CD4-positive, alpha-beta T cell treated with Interleukin-17A for 1 hour (primary cell): ENCODE measurements around the gene KCNH2.
"Not testable (repeated sequence)": the region's sequence is repeated elsewhere in the genome, so short reads cannot be mapped to it uniquely, and the experiment has no call there.

Experiments used
- DNase-seq: peaks from one replicate; pipeline ENCODE4 v3.0.0-alpha.2; 2020

KCNH2 gene

DNA sequence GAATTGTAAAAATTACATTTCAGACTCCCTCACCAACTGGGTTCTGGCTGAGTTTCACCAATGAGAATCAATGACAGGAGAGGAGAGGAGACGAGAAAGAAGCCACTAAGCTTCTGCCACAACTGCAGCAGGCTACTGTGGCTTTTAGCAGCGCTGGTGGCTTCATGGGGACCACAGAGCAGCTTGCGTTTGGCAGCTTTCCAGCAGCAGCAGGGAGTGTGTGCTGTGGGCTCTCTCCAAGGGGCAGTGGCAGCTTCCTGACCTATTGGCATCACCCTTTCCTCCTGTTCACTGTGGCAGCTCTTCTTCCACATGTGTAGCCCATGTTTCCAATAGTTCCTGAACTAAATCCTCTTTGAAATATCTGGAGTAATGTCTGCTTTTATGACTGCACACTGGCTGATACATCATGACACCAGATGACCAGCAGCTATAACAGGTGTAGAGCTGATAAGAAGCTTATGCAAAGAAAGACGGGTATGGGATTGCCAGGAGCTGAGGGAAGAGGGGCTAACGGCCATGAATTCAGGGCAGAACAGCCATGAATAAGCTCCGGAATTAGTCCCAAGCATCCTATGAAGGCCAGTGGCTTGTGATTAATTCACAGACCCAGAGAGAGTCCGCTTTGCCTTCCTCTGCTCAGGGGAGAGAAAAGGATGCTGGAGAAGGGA, 46.8 kb downstream of the KCNH2 start:
- peak; percentile 38 for DNase-seq

DNA sequence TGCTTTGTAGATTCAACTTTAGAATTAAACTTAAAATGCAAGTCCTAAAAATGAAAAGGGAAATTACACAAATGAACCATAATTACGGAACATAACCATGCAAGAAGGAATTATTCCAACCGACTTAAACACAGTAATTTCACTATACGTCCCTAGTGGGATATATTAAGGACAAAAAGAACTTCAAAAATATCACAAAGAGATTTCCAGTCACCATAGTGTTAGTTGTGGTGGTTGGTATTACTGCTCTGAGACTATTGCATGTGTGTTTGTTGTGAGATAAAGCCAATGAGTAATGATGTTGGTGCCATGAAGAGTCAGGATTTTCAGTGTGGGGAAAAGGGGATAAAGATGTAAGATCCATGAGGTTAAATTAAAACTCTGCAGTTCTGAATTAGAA, 49.6 kb downstream of the KCNH2 start:
- no peak for DNase-seq

DNA sequence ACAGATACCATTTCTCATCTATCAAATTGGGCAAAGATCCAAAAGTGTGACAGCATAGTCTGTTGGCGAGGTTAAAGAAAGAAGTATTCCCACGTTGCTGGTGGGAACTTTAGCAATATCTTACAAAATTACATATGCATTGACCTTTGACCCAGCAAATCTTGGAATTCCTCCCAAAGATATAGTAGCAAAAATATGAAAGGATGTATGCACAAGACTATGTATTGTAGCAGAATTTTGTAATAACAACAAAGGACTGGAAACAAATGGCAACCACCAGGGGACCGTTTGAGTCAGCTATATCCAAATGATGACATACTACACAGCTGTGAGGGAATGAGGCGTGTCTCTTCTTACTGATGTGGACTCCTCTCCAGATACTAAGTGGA, 50.2 kb downstream of the KCNH2 start:
- DNase-seq = no peak

DNA sequence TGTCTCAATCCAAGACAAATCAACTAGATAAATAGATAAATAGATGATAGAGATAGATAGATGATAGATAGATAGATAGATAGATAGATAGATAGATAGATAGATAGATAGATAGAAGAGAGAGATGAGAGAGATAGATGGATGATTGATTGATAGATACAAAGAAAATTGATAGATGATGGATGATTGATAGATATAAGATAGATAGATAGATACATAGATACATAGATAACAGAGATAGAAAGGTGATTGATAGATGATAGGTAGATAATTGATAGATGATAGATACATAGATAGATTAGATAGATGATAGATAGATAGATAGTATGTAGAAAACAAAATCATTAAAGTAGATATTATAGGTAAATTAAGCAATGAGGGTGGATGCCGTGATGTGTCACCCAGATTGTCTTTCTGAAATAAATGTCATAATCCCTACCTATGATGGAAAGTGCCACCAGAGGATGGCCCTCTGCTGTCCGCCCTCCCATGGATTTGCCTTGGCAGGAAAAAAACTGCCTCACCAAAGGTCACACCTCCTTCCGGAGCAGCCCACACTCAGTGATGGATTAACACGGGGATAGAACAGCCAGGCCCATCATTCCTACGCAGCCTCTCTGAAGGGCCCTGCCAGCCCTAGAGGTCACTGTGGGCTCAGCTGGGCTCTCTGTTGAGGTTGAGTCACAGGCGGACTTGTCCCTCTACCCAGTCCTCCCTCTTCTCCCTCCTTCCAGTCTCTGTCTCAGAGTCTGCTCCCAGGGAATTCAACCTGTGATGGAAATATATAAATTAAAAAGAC, 50.8 kb downstream of the KCNH2 start:
- DNase-seq = no peak

DNA sequence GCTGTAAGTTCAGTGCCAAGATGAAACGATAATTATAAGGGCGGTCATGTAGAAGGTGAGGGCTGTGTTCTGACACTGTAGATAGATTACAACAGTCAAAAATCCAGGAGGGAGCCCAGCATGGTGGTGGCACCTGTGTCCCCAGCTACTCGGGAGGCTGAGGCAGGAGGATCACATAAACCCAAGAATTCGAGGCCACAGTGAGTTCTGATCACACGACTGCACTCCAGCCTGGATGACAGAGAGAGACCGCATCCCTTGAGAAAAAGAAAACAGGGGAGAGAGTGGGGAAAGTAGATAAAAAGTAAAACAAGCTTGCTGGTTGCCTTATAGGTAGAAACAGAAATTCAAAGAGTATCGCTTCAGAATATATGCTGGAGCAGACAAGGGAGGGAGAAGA, 52.1 kb downstream of the KCNH2 start:
- DNase-seq = no peak

DNA sequence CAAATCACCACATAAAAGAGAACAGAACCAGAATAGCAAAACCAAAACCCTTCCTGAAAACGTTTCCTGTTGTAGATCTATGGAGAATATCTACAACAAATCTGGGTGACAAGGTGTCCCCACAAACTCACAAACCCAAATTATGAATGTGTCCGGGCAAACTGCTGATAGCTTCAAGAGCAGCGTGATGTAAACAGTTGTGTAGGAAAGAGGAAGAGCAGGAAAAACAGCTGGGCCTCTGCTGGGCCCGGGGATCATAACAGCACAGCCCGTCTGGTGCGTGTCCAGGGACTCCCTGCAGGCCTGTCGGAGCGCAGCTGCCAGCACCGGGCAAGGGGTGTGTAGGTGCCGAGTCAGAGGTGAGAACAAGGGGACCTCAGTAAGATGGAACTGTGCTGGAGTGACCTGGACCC, 53.7 kb downstream of the KCNH2 start:
- no peak for DNase-seq

DNA sequence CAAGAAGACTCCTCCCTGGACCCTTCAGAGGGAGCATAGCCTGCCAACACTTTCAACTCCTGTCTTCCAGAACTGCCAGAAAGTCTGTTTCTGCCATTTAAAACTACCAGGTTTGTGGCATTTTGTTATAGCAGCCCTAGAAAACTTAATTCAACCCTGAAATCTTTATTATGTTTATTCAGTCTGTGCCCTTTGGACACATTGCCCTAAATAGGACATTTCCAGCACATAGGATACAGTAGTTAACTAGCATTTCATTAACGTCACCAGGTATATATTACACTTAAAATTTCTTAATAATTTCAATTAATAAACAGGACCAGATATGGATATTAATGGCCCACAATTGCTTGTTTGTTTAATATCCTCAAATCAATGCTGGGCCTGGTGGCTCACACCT, 54.3 kb downstream of the KCNH2 start:
- DNase-seq = no peak

DNA sequence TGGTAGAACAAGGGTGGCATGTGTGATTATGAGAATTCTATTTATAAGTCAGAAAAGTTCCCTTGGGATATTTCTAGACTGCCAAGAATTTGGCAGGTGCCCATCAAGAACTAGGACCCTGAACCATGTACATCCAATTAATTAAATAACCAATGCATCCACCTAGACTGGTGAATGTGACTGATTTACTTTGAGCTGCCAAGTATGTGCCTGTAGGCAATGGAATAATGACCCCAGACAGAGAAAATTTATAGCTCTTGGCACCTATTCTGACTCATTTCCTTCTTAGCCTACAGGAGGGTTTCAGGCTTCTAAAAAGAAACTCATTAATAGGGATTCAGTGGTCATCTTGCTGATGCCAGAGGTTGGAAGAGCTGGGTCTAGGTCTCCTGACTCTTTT, 54.9 kb downstream of the KCNH2 start:
- no peak for DNase-seq

DNA sequence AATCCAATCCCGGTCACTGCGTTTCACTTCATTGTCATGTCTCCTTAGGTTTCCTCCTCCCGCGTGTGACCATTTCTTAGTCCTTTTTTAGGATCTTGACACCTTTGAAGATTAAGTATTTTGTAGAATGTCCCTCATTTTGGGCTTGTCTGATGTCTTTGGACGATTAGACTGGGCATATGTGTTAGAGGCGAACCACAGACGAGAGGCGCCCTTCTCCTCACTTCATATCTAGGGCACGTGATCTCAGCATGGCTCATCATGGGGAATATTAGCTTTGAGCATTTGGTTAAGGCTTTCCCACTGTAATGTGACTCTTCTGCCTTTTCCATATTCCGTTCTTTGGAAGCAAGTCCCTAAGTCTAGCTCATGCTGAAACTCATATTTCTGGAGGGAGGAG, 59.0 kb downstream of the KCNH2 start:
- DNase-seq = no peak

DNA sequence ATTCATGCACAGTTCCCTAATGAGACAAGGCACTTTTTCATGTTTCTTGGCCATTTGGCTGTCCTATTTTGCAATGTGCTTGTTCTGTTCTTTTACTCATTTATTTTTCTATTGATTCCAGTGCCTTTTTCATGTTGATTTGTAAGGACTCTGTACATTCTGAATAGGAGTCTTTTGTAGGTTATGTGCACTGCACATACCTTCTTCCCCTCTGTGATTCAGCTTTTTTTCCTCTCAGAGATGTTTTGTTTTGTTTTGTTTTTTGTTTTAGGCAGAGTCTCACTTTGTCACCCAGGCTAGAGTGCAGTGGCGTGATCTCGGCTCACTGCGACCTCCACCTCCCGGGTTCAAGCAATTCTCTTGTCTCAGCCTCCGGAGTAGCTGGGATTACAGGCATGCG, 59.7 kb downstream of the KCNH2 start:
- DNase-seq = no peak

DNA sequence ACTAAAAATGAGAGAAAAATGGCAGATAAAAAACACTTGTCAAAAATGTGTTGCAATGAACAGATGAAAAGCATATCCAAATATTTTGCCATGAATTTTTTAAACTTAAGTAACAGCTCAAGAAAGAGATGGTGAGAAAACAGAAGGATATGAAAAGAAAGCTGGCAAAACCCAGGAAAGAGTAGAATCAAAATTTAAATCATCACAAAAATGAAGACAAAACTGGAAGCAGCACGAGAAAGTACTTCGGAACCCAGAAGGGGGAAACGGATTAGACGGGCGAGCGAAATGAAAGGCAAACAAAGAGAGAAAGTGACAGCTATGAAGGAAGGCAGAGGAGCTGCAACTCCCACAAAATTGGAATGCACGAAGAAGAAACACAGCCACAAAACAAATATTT, 60.2 kb downstream of the KCNH2 start:
- DNase-seq = no peak

DNA sequence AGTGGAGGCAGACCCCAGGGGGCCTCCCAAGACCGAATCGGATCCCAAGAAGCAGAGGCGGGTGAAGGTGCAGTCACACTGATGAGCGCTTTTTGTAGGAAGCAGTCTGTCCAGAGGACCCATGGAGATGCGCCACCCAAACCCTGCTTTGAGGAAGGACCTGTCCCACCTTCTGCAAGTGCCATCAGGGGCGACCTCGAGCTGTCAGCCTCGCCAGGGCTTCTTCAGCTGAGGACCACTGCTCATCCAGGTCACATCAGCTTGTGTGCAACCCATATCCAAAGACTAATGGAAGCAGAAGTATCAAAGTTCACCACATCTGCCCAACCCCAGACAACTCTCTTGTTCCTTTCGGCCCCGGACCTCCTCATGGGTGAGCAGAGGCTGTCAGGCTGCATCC, 61.5 kb downstream of the KCNH2 start:
- no peak for DNase-seq

DNA sequence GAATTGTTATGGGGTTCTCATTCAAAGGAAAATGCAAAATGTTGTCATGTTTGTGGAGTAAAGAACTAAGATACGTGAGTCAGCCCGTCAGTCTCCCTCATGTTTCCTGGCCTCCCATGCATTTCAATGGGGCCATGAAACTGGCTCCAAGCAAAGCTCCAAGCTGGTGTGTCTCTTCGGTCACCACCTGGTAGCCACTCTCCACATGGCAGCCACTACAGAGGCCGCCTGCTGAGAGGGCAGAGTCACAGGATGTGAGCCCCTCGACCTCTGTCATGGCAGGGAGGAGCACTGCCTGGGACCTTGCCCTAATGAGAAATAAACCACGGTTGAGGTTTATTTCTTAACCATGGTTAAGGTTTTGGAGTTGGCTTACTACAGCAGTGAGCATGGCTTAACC, 63.2 kb downstream of the KCNH2 start:
- no peak for DNase-seq

DNA sequence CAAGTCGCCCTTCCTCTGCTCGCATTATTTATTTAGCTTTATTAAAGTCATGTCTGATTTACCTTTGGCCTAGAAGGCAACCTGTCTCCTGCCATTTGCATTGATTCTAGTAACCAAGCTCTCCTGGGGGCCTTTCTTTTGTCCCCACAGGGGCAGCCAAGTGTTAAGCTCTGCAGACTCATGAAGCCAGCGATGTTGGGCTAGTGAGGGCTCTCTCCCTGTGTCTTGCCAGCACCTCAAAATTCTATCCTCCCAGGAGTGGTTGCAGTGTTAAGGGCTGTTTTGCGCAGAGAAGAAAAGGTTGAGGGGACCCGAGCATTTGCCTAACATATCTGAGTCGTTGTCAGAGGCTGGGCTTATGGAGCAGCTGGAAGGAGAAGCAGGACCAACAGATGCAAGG, 63.9 kb downstream of the KCNH2 start:
- DNase-seq = no peak

DNA sequence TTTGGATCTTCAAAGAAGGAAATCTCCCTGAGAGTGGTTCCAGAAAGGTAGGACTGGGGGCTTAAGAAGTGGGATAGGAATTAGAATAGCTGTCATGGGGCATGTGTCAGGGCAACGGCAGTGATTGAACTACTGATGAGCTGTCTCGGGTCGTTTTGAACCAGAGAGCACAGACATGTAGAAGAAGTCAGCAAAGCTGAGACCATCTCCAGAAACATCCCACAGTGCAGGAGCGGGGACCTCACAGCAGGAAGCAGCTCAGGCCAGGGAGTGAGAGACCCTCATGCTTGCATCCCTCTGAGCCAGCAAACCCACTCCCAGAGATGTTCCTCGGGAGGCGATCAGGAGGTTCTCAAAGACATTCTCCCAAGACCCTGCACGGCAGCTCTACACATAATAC, 65.7 kb downstream of the KCNH2 start:
- no peak for DNase-seq

DNA sequence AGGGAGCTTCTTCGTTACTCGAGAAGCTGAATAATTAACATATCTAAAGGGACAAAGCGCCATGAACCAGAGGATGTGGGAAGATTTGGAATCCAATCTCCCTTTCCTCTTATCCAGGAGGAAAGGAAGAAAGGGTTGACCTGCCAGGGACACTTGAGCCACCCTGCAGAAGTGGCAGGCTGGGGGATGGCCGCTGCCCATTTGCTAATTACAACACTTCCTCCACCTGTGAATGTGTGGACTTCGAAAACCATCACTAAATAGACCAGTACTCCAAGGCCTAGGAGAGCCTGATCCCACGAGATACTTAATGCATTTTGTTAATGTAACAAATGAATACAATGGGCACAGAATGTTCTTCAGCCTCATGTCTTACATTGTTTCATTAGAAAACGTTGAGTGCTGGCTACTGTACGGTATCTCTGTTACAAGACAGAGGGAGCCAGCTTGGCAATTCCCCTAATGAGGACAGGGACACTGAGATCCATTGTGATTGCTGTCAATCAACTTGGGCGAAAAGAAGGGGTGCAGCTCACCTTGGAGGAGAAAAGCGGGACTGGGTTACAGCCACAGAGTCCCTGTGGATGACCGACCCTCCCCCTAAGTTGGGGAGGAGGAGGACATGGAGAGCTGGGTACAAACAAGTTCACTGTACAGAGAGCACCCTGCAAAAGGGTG, 66.4 kb downstream of the KCNH2 start:
- DNase-seq = no peak

DNA sequence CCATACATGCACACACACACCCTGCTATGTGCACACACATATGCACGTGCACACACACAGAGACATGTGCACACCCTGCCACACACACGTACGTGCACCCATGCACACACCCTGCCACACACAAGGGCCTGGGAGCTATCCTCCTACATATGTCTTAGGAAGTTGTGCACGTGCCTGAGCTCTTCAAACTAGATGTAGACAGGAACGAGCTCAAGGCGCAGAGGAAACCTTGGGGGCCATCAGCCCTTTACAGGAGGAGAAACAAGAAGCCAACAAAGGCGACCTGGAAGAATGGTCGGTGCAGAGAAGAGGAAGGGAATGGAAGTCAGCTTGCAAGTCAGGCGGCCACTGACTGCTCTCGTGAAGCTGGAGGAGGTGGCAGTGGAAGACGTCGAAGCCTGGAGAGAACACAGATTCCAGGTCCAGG, 67.1 kb downstream of the KCNH2 start:
- no peak for DNase-seq

DNA sequence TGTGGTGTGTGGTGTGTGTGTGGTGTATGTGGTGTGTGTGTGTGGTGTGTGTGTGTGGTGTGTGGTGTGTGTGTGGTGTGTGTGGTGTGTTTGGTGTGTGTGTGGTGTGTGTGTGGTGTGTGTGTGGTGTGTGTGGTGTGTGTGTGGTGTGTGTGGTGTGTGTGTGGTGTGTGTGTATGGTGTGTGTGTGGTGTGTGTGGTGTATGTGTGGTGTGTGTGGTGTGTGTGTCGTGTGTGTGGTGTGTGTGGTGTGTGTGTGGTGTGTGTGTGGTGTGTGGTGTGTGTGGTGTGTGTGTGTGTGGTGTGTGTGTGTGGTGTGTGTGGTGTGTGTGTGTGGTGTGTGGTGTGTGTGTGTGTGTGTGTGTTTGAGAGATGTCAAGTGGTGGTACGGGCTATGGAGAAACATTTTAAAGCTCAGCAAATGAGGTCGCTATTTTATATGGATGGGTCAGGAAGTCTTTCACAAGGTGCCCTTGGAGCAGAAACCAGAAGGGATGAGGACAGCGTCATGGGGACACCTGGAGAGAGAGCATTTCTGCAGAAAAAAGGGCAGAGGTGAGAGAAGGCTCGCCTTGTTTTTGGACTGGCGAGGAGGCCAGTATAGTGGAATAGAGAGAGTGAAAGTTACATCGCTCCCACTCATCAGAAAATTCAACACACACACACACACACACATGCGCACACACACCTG, 67.7 kb downstream of the KCNH2 start:
- not testable (repeated sequence) for DNase-seq

DNA sequence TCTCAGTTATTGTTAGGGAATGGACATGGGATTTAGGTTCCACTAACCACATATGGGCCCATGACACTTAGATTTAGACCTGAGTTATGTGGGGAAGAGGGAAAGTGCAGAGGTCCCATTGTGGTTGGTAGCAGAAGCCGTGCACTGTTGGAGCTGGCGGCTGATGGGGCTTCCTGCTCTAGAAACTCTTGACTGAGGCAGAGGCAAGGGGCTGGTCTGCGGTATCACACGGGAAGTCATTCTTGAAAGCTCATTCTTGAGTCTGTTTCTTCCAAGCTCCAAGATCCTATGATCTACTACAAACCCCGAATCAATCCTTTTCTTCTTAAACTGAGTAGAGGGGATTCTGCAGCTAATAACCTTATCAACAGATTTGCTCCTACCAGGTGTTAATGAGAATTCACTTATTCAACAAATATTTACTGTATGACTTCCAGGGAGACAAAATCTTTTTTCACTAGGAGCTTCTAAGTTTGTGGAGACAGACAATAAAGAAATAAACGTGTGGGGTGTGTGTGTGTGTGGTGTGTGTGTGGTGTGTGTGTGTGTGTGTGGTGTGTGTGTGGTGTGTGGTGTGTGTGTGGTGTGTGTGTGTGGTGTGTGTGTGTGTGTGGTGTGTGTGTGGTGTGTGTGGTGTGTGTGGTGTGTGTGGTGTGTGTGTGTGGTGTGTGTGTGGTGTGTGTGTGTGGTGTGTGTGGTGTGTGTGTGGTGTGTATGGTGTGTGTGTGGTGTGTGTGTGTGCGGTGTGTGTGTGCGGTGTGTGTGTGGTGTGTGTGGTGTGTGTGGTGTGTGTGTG, 68.7 kb downstream of the KCNH2 start:
- peak; percentile 51 for DNase-seq

DNA sequence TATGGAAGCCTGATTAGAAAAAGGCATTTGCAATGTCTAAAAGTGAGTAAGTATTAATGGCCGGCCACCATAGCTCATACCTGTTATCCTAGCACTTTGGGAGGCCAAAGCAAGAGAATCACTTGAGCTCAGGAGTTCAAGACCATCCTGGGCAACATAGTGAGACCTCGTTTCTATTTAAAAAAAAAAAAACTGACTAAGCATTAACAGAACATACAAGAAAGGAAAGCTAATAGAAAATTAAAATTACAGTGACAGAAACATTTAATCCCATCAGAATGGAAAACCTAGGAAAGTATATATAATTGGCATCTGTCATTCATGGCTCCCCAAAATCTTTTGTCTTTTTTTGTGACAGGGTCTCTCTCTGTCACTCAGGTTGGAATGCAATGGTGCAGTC, 69.9 kb downstream of the KCNH2 start:
- no peak for DNase-seq

DNA sequence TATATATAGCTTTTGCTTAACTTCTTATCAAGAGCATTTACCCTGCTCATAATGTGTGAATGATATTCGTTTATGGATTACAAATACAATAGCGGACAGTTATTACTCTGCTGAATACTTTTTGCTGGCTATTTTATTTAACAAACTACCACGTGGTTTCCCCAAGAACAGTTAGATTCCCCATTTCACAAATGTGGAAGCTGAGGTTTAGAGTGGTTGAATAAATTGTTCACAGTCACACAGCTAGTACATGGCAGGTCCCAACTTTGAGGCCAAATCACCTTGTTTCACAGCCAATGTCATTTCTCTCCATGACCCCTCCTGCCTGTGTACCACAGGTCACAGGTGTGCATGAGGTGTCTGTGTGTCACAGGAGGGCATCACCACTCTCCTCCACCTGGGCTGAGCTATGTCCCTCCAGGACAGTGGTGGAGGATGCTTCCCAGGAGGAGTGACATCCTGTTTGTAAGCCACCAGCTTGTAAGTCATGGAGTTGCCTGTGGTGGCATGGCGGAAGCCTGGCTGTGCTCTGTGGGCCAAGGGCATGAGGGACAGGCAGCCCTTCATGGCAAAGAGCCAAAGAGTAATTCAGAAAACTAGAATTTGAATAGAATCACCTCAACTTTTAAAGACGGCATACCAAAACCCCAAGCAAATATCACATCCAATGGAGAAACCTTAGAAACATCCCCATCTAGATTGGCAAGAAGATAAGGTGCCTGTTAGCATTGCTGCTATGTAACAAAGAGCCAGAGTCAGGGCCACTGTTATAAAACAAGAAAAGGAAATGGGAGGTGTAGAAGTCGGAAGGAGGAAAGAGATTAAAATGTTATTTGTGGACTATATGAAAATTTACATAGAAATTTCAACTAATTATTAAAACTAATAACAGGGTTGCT, 73.9 kb downstream of the KCNH2 start:
- no peak for DNase-seq

DNA sequence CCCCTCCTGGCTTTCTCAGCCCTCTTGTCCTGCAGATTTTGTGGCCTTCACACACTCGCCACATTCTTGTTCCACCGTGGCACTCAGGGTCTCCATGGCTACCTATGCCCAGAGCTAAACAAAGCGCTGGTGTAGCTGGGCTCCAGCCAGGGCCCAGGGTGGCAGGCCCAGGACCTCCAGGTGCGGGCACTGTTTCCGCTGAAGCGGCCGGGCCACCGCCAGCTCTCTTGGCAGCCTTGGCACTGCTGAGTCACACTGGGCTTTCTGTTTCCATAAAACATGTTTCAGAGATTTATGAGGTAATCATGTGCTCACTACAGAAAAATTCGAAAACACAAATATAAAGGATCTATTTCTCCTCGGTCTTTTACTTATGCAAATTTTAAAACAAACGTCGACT, 74.5 kb downstream of the KCNH2 start:
- no peak for DNase-seq
